GM18511 (cell line): ENCODE measurements around the gene CISTR.
"Not testable (repeated sequence)": the region's sequence is repeated elsewhere in the genome, so short reads cannot be mapped to it uniquely, and the experiment has no call there.

Source experiments
- ATAC-seq: cut with Tn5 transposase; IDR thresholded peaks from one replicate; pipeline ENCODE4 v1.9.1; 2021; ENCODE audit warnings: mild to moderate bottlenecking, moderate library complexity; ENCODE audit not compliant: unreplicated experiment

CISTR gene

GRCh38 chr12:53722450-53723041 is 29.2 kb downstream of the CISTR start:
- ATAC-seq: no peak

- ATAC-seq: no peak
These were observed 30.8 kb downstream of the CISTR start for GRCh38 chr12:53720946-53721345.

GRCh38 chr12:53719649-53720048 is 32.1 kb downstream of the CISTR start:
- no peak for ATAC-seq

GRCh38 chr12:53718567-53718966 is 33.2 kb downstream of the CISTR start:
- ATAC-seq: not testable (repeated sequence)

- ATAC-seq: no peak
These were observed 34.5 kb downstream of the CISTR start for GRCh38 chr12:53717319-53717718.

GRCh38 chr12:53714004-53714403 is 37.8 kb downstream of the CISTR start:
- ATAC-seq: no peak

- no peak for ATAC-seq
These were observed 38.3 kb downstream of the CISTR start for GRCh38 chr12:53713516-53713915.

GRCh38 chr12:53712059-53712643 is 39.6 kb downstream of the CISTR start:
- ATAC-seq: no peak

- ATAC-seq: no peak
These were observed 41.7 kb downstream of the CISTR start for GRCh38 chr12:53710091-53710490.

- ATAC-seq: no peak
These were observed 42.1 kb downstream of the CISTR start for GRCh38 chr12:53709671-53710070.

- ATAC-seq: no peak
These were observed 45.7 kb downstream of the CISTR start for GRCh38 chr12:53706080-53706479.

- ATAC-seq: no peak
These were observed 48.0 kb downstream of the CISTR start for GRCh38 chr12:53703756-53704155.

GRCh38 chr12:53701518-53702264 is 50.1 kb downstream of the CISTR start:
- ATAC-seq: no peak

- ATAC-seq: no peak
These were observed 51.2 kb downstream of the CISTR start for GRCh38 chr12:53700567-53700966.

GRCh38 chr12:53699678-53700025 is 52.1 kb downstream of the CISTR start:
- no peak for ATAC-seq

GRCh38 chr12:53698948-53699677 is 52.7 kb downstream of the CISTR start:
- no peak for ATAC-seq

GRCh38 chr12:53696655-53697331 is 55.0 kb downstream of the CISTR start:
- ATAC-seq: no peak
